ENCODE data around the gene MELTF.

Gene MELTF

GRCh38 chr3:197026481-197026866 lies 3.1 kb downstream of the MELTF start:
- DNase-seq = no peak

GRCh38 chr3:197025736-197026480 lies 3.7 kb downstream of the MELTF start:
- no peak for DNase-seq

GRCh38 chr3:197024881-197025735 lies 4.5 kb downstream of the MELTF start:
- DNase-seq = no peak

GRCh38 chr3:197023998-197024651 lies 5.5 kb downstream of the MELTF start:
- DNase-seq = no peak

- DNase-seq = no peak
Measured at GRCh38 chr3:197023241-197023997, 6.2 kb downstream of the MELTF start.

- DNase-seq = no peak
Measured at GRCh38 chr3:197022405-197023231, 7.0 kb downstream of the MELTF start.

- DNase-seq = no peak
Measured at GRCh38 chr3:197021729-197022404, 7.8 kb downstream of the MELTF start.

GRCh38 chr3:197021231-197021630 lies 8.4 kb downstream of the MELTF start:
- no peak for DNase-seq

- DNase-seq = no peak
Measured at GRCh38 chr3:197019535-197019934, 10.1 kb downstream of the MELTF start.

- DNase-seq = no peak
Measured at GRCh38 chr3:197019021-197019420, 10.6 kb downstream of the MELTF start.

GRCh38 chr3:197017003-197017402 lies 12.6 kb downstream of the MELTF start:
- no peak for DNase-seq

- no peak for DNase-seq
Measured at GRCh38 chr3:197015790-197016736, 13.6 kb downstream of the MELTF start.

GRCh38 chr3:197014942-197015575 lies 14.6 kb downstream of the MELTF start:
- no peak for DNase-seq

GRCh38 chr3:197014024-197014423 lies 15.6 kb downstream of the MELTF start:
- no peak for DNase-seq

- no peak for DNase-seq
Measured at GRCh38 chr3:197012540-197012883, 17.1 kb downstream of the MELTF start.

- DNase-seq = no peak
Measured at GRCh38 chr3:197011780-197012539, 17.7 kb downstream of the MELTF start.

GRCh38 chr3:197010556-197011351 lies 18.9 kb downstream of the MELTF start:
- no peak for DNase-seq

- DNase-seq = no peak
Measured at GRCh38 chr3:197009532-197010019, 20.0 kb downstream of the MELTF start.
